Measurements from ENCODE around the gene LRRC71.

Gene LRRC71

GRCh38 chr1:156920233-156921052 lies at the start of gene LRRC71 (continued):
- TF ChIP-seq REST (tag by site-specific recombination; IDR thresholded peaks at IDR 0.05): no peak
- TF ChIP-seq ZNF350 (tag by site-specific recombination; IDR thresholded peaks at IDR 0.05): no peak
- no peak for TF ChIP-seq ZSCAN16 (tag by site-specific recombination; IDR thresholded peaks at IDR 0.05)
- no peak for TF ChIP-seq ELK4 (IDR thresholded peaks at IDR 0.05; ENCODE audit: borderline replicate concordance, low read depth, low read length)
- peak; percentile 76 for TF ChIP-seq SP3 (tag by site-specific recombination; IDR thresholded peaks at IDR 0.05)
- peak; percentile 38 for TF ChIP-seq ZNF654 (tag by site-specific recombination; IDR thresholded peaks at IDR 0.05; ENCODE audit: low read depth)
- TF ChIP-seq ZNF777 (tag by site-specific recombination; IDR thresholded peaks at IDR 0.05; ENCODE audit: borderline replicate concordance): no peak
- no peak for TF ChIP-seq ZNF549 (tag by site-specific recombination; IDR thresholded peaks at IDR 0.05)
- TF ChIP-seq ZNF639 (tag by site-specific recombination; IDR thresholded peaks at IDR 0.05): no peak
- peak; percentile 42; the same call in 1 of the 2 replicates for TF ChIP-seq ZNF561 (tag by site-specific recombination; IDR thresholded peaks at IDR 0.05; ENCODE audit: borderline replicate concordance)
- TF ChIP-seq ZNF26 (tag by site-specific recombination; IDR thresholded peaks at IDR 0.05): no peak
- TF ChIP-seq ATF2 (tag by site-specific recombination; IDR thresholded peaks at IDR 0.05; ENCODE audit: low read depth): no peak
- no peak for TF ChIP-seq ZSCAN23 (tag by site-specific recombination; IDR thresholded peaks at IDR 0.05)
- peak; percentile 69 for TF ChIP-seq KLF16 (tag by site-specific recombination; IDR thresholded peaks at IDR 0.05)
- TF ChIP-seq ZNF518A (tag by site-specific recombination; conservative IDR thresholded peaks at IDR 0.05; ENCODE audit: low read depth): no peak
- TF ChIP-seq ZNF629 (tag by site-specific recombination; IDR thresholded peaks at IDR 0.05): no peak
- no peak for TF ChIP-seq ZNF610 (tag by site-specific recombination; IDR thresholded peaks at IDR 0.05; ENCODE audit: borderline replicate concordance)
- TF ChIP-seq ZEB2 (tag by site-specific recombination; IDR thresholded peaks at IDR 0.05): no peak
- no peak for TF ChIP-seq AEBP2 (tag by site-specific recombination; IDR thresholded peaks at IDR 0.05; ENCODE audit: borderline replicate concordance)
- no peak for TF ChIP-seq ZNF473 (tag by site-specific recombination; IDR thresholded peaks at IDR 0.05)
- no peak for TF ChIP-seq ZNF311 (tag by site-specific recombination; IDR thresholded peaks at IDR 0.05; ENCODE audit: borderline replicate concordance)
- TF ChIP-seq ZFP69B (tag by site-specific recombination; IDR thresholded peaks at IDR 0.05): peak; percentile 34; the same call in 1 of the 2 replicates
- no peak for TF ChIP-seq ZNF404 (tag by site-specific recombination; IDR thresholded peaks at IDR 0.05)
